GM19023 (cell line): ENCODE data around the gene SLC25A3.
"Not testable (repeated sequence)": the region's sequence is repeated elsewhere in the genome, so short reads cannot be mapped to it uniquely, and the experiment has no call there.

Experiments
- ATAC-seq: cut with Tn5 transposase; IDR thresholded peaks from one replicate; pipeline ENCODE4 v1.9.1; 2021; ENCODE audit warnings: mild to moderate bottlenecking, moderate library complexity; ENCODE audit not compliant: unreplicated experiment

The SLC25A3 gene

DNA sequence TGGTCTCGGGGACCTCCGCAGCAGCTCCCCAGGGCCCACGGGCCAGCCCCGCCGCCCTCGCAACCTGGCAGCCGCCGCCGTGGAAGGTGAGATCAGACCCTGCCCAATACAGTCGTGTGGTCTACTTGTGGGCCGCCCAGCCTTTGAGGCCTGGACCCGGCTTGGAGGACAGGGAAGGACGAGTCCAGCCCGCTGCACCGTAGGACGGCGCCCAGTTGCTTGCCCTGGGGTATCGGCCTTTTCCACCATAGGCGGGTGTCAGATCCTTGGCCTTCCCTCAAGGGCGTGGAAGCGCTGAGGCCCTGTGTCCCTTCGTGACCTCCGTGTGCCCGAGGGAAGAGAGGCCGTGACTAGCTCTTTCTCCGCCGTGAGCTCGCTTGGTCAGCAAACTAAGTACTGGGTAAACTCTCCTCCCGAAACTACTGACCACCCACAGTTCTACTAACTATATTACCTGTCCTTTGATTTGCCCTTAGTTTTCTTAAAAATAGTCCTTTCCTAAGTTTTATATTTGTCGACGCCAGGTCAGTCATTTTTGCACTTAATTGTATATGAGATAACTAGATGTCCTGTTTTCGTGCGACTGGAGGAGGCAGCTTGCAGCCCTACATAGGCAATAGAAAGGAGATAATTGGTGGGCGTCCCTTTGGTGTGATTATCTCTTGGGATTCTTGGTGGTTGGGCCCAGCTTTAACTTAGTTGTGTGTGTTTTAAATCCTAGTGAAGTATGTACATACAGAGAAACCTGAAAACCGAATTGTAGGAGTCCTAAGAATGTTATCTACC lies 757 bp downstream of the SLC25A3 start:
- peak; percentile 3 for ATAC-seq

DNA sequence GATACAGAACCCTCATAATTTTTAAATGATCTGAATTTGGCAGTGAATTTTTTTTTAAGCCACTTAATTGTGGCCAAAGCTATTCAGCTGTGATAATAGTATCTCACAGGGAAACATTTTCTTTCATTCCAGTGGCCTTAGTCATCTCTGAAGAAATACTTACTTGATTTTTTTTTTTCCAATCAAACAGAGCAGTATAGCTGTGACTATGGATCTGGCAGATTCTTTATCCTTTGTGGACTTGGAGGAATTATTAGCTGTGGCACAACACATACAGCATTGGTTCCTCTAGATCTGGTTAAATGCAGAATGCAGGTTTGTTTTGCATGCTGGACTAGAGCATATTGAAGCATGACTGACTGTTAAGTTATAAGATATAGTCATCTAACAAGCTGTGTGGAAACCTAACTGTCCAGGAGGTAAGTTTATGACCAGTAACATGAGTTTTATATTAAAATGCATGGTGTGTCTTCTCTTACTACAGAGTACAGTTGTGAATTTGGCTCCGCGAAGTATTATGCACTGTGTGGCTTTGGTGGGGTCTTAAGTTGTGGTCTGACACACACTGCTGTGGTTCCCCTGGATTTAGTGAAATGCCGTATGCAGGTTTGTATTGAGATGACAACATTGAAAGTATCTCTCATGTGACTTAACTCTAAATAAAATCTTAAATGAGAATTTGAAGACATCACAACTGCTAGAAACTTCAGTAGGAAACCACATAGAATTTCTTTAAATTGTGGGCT lies 1.9 kb downstream of the SLC25A3 start:
- no peak for ATAC-seq

DNA sequence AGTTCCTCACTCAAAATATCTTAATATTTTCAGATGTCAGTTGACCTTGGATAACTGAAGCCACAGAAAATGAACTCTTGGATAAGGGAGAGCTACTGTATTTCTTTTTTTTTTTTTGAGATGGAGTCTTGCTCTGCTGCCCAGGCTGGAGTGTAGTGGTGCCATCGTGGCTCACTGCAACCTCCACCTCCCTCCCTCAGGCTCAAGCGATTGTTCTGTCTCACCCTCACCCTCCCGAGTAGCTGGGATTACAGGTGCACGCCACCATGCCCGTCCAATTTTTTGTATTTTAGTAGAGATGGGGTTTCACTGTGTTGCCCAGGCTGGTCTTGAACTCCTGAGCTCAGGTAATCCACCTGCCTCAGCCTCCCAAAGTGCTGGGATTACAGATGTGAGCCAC lies 3.8 kb downstream of the SLC25A3 start:
- not testable (repeated sequence) for ATAC-seq

DNA sequence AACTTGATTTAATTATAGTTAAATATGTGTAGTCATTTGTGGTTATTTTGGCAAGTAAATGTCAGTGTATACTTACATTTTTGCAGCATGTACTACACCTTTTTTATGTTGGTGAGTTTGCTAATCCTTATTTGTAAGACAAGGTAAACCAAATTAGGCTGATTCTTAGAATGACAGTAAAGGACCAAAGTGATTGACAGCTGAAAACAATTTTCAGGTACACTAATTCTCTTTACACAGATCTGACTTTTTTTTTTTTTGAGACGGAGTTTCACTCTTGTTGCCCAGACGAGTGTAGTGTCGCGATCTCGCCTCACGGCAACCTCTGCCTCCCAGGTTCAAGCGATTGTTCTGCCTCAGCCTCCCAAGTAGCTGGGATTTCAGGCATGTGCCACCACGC lies 8.4 kb downstream of the SLC25A3 start:
- no peak for ATAC-seq

- no peak for ATAC-seq
Measured at GRCh38 chr12:98606359-98606988, 13.0 kb downstream of the SLC25A3 start.

DNA sequence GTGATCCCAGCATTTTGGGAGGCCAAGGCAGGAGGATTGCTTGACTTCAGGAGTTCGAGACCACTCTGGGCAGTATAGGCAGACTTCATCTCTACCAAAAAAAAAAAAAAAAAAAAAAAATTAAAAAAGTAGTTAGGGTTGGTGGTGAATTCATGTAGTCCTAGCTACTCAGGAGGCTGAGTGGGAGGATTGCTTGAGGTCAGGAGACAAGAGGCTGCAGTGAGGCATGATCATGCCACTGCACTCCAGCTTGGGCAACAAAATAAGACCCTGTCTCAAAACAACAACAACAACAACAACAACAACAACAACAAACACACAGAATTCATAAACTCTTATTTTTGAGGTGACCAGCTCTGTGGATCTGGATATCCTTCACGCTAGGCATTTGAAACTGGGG lies 17.1 kb downstream of the SLC25A3 start:
- ATAC-seq = no peak

GRCh38 chr12:98612696-98613334 lies 19.3 kb downstream of the SLC25A3 start:
- peak; percentile 86 for ATAC-seq

DNA sequence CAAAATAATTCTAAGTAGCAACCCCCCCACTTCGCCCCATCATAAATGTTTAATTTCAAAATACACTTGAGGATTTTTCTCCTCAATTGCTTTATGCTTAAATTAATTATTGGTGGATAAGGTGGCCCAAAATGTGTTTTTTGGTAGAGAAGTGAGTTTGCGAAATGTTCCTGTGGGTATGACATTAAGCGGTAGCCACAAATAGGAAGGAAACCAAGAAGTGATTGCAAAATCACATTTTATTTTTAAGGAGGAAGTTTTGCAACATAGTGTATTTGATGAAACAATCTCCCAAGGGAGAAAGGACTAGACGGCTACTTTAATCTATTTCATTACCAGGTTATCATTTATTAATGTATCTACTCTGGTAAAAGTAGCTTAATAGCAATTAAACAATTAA lies 25.5 kb downstream of the SLC25A3 start:
- no peak for ATAC-seq

DNA sequence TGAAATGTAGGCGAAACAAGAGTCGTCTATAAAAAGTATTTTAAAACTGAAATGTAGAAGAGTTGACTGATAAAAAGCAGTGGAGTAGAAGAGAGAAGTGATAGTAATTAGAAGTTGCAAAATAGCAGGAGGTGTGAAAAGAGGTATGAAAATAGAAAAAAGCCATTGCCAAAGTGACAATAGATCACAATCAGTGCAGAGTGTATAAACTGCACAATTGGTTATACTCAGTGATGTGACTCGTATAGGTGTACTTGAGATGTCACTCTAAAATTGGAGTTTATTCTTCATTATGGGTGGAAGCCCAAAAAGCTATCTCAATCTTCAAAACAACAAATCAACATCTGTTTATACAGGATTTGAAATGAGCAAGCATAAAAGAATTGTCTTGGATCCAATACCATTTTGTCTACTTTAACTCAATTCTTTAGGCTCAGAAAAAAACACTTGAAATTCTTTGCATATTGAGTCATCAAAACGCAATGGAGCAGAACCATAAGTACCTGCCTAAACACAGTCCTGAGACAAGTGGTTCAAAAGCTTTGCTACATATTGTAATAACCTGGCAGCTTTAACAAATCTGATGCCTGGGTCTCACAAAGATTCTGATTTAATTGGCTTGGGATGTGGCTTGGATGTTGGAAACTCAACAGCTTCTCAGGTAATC lies 42.3 kb downstream of the SLC25A3 start:
- ATAC-seq = peak; percentile 85

DNA sequence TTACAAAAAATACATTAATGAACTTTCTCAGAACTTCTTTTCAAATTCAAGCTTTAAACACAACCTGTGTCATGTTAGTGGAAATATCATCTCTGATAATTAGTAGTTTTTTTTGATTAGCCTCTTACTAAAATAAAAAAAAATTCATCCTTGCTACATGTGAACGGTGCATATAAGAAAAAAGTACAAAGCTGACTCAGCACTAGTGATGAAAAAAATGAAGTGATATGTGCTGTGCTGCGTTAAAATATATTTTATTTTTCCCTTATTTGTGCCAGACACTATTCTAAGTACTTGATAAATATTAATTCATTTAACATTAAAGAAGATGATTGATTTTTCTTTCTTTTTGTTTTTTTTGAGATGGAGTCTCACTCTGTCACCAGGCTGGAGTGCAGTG lies 43.6 kb downstream of the SLC25A3 start:
- ATAC-seq = no peak

DNA sequence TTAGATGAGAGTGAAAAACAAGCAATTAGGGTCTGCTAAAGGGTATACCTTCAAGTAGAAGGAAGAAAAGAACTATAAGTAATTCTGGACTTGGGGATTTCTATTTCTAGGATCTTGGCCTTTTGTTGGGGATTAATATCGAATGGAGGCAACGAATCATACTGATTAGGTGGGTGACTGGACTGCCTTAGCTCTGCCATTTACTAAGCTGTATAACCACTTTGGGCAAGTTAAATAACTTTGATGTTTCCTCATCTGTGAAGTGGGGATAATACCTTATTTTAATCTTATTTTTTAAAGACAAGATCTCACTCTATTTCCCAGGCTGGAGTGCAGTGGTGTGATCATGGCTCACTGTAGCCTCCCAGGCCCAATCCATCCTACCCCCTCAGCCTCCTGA lies 44.5 kb downstream of the SLC25A3 start:
- no peak for ATAC-seq

DNA sequence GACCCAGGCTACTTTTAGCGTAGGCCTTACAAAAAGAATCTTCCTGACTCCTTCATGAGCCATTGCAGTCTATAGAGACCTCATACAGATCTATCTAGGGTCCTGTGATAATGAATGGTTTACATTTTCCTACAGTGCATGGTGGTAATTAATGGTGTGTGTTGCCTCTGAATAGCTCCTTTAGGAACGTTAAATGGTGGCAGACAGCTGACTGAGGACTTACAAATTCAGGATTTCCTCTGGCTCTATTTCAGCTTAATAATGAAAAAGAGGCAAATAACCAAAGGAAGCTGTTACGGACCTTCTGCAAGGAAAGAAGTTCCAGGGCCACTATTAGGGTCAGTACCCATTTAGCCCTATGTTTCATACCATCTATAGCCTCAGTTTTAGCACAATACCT lies 46.0 kb downstream of the SLC25A3 start:
- ATAC-seq = no peak

DNA sequence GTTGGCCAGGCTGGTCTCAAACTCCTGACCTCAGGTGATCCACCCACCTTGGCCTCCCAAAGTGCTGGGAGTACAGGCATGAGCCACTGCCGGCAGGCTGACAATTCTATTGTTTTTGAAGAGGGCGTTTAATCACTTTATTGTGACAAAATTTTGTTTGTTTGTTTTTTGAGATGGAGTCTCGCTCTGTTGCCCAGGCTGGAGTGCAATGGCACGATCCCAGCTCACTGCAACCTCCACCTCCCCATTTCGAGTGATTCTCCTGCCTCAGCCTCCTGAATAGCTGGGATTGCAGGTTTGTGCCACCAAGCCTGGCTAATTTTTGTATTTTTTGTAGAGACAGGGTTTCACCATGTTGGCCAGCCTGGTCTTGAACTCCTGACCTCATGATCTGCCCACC lies 49.3 kb downstream of the SLC25A3 start:
- not testable (repeated sequence) for ATAC-seq

DNA sequence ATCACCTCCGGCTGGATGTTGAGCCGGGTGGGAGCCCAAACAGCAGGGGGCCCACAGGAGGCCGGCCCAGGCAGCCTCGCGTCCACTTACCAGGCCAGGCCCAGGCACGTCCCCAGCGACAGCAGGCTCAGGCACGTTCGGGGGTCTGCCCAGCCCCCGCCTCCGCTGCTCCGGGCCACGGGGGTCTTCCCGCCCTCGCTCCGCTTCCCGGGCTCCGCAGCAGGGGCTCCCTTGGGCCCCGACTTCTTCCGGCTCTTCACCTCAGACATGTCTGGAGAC lies 50.9 kb downstream of the SLC25A3 start:
- ATAC-seq = peak; percentile 14

DNA sequence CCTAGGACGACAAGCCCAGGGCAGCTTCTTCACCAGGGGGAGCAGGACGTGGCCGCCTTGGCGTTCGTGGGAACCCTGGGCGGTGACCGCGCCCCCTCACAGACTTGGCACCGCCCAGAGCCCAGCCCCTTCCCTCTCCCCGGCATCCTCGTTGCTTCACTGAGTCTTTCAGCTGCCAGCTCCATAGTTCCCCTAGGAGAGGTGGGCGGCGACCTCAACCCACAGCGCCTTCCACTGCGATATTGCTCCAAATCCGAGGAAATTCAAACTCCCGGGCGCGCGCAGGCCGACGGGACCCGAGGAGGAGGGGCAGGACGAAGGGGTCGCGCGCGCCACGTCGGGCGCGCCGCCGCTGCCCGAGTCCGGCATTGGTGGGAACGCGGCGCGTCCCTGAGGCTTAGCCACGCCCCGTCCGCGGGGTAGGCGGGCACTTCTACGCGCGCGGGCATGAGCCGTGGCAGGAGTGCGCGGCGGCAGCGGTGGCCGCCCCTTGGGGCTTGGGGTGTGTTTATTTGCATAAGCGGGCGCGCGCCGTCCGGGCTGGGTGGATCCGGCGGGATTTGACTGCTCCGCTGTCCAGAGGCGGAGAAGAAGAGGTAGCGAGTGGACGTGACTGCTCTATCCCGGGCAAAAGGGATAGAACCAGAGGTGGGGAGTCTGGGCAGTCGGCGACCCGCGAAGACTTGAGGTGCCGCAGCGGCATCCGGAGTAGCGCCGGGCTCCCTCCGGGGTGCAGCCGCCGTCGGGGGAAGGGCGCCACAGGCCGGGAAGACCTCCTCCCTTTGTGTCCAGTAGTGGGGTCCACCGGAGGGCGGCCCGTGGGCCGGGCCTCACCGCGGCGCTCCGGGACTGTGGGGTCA lies 51.5 kb downstream of the SLC25A3 start, which contains the start of the genes APAF1 and IKBIP:
TSS of gene APAF1 (plus strand) at position 579 of the 860 bp plus-strand sequence. CDS start 3,070 bp downstream, outside the sequence.
TSS of gene IKBIP (minus strand) at position 77 of the 860 bp plus-strand sequence. CDS start 87 bp downstream, outside the sequence.
- ATAC-seq = peak; percentile 86

DNA sequence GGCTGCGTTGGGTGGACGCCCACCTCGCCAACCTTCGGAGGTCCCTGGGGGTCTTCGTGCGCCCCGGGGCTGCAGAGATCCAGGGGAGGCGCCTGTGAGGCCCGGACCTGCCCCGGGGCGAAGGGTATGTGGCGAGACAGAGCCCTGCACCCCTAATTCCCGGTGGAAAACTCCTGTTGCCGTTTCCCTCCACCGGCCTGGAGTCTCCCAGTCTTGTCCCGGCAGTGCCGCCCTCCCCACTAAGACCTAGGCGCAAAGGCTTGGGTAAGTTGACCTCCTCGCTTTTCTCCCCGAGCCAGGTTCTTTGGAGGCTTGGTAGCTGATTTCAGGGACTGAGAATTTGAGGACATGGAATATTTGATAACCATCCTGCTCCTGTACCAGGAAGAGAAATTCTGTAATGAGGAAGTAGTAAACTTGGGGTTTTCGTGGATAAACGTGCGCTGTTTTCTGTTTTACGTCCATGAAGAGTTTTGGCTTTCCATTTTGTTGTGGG lies 52.1 kb downstream of the SLC25A3 start:
- no peak for ATAC-seq

DNA sequence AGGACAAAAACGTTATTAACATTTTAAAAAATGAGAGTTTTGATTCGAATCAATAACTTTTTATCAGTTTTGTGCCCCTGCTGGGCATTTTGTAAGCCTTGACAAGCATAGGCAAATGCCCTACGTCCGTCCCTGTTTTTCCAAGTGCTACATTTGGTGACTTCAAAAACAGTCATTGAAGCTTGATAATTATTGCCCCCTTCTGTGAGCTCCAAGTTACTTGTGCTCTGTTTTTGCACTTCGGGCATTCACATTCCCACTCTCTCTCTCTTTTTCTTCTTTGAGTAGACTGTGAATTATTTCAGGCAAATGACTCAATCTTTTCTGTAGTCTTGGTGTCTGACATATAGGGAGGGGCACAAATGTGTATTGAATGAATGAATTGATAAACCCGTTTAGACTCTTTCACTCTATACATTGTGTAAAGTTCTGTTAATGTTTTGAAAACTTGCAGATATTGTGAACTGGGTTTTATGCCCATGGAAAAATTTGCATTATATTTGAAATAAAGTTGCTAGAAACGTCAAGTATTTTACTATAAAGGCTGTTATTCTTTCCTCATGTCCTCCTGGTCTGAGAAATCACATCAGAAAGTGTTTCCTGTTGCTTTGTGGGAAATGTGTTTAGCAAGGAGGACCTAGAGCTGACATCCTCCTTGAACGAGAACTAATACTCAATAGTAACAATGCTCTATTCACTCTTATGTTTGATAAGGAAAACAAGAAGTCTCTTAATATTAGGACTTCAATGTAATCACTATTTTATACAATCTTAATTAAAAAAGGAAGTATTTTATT lies 53.0 kb downstream of the SLC25A3 start:
- no peak for ATAC-seq

DNA sequence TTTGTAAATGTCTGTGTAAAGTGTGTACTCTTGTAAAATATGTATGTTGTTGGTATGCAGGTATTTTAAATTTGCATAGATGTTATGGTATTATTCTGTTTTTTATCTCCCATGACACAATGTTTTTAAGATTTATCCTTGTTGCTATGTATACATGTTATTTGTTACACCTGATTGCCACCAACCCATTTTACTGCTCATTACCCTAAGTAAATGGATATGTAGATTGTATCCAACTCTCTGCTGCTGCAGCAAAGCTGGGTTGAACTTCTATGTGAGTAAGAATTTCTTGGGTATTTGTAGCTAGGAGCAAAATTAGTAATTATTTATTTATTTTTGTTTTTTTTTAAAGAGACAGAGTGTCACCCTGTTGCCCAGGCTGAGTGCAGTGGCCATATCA lies 57.8 kb downstream of the SLC25A3 start:
- no peak for ATAC-seq
